HUES48 (cell line): ENCODE results near the gene UNC5B.

Source experiments
- H3K27ac ChIP-seq: one replicate; pipeline ENCODE4 v1.7.0; 2013; ENCODE audit warnings: low read depth, low read length, inconsistent platforms
- H3K27me3 ChIP-seq: 2 replicates; pipeline ENCODE4 v1.6.1; 2013; ENCODE audit warnings: mild to moderate bottlenecking, low read length; ENCODE audit not compliant: control insufficient read depth, insufficient read depth
- H3K36me3 ChIP-seq: 2 replicates; pipeline ENCODE4 v1.6.1; 2013; ENCODE audit warnings: low read length; ENCODE audit not compliant: control insufficient read depth, insufficient read depth
- H3K4me1 ChIP-seq: 2 replicates; pipeline ENCODE4 v1.6.1; 2013; ENCODE audit warnings: mild to moderate bottlenecking, low read length; ENCODE audit not compliant: control insufficient read depth, insufficient read depth
- H3K4me3 ChIP-seq: 2 replicates; pipeline ENCODE4 v1.5.1; 2013; ENCODE audit warnings: mild to moderate bottlenecking, low read depth, low read length
- H3K9ac ChIP-seq: 2 replicates; pipeline ENCODE4 v1.6.1; 2013; ENCODE audit warnings: mild to moderate bottlenecking, low read depth, low read length, moderate library complexity
- H3K9me3 ChIP-seq: 2 replicates; pipeline ENCODE4 v1.6.1; 2013; ENCODE audit warnings: low read length; ENCODE audit not compliant: control insufficient read depth, insufficient read depth

The UNC5B gene

DNA sequence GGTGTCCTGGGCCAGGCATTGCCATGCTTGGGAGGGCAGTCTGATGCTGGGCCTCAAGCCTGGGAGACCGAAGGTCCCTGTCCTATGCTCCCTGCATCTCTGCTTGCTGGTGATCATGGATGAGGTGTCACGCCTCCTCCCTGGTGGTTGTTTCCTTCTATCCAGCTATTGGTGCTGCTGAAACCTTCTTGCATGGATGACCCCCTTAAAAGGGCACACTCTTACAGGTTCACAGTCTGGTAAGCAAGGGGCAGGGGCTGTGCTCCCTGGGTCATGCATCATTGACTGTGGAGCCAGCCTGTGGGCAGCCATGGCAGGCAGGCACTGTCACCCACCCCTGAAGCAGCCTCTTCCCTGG lies 69.9 kb downstream of the UNC5B start:
- no peak overlapping the region for H3K4me3 ChIP-seq
- peaks cover 37% of the 10 kb centered on the region for H3K36me3 ChIP-seq
- no peaks in the 10 kb centered on the region for H3K9me3 ChIP-seq
- no peak overlapping the region for H3K9ac ChIP-seq
- no peak overlapping the region for H3K27ac ChIP-seq
- no peaks in the 10 kb centered on the region for H3K27me3 ChIP-seq
- peaks cover 10% of the 10 kb centered on the region for H3K4me1 ChIP-seq

GRCh38 chr10:71283410-71283809 lies 71.0 kb downstream of the UNC5B start:
- Histone ChIP-seq H3K36me3 (peaks cover 48% of the 10 kb centered on the region), H3K9ac (no peak overlapping the region)

DNA sequence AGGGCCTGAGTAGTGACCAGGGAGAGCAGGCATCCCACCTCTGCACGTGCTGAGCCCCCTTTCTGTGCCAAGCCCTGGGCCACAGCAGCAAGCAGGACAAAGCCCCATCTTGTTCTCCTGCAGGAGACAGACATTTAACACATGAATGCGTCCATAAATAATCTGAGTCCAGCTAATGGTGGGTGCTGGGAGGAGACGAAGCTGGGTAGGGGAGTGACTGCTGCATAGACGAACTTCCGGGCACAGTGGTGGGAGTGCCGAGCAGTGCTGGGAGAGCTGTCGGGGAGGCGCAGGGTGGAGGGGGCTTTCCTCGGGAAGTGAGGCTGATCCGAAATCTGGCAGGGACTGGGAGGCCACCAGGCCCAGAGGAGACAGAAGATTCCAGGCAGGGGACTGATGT lies 71.5 kb downstream of the UNC5B start:
- H3K36me3 ChIP-seq, result peaks cover 52% of the 10 kb centered on the region
- no peak overlapping the region for H3K27ac ChIP-seq
- H3K4me1 ChIP-seq, result peaks cover 2% of the 10 kb centered on the region; the same call in 1 of the 2 replicates
- H3K9me3 ChIP-seq, result no peaks in the 10 kb centered on the region
- H3K9ac ChIP-seq, result no peak overlapping the region
- H3K27me3 ChIP-seq, result no peaks in the 10 kb centered on the region
- H3K4me3 ChIP-seq, result no peak overlapping the region

More at GRCh38 chr10:71283410-71283809, 71.0 kb downstream of the UNC5B start:
- Histone ChIP-seq H3K4me3 (no peak overlapping the region), H3K9me3 (no peaks in the 10 kb centered on the region), H3K27ac (no peak overlapping the region), H3K4me1 (peaks cover 6% of the 10 kb centered on the region), H3K27me3 (no peaks in the 10 kb centered on the region)

- no peak overlapping the region for H3K9ac ChIP-seq
- no peaks in the 10 kb centered on the region for H3K9me3 ChIP-seq
- H3K4me3 ChIP-seq, result no peak overlapping the region
- H3K27me3 ChIP-seq, result no peaks in the 10 kb centered on the region
- H3K36me3 ChIP-seq, result peaks cover 55% of the 10 kb centered on the region
- no peak overlapping the region for H3K27ac ChIP-seq
- no peaks in the 10 kb centered on the region; the same call in 1 of the 2 replicates for H3K4me1 ChIP-seq
These were observed 72.3 kb downstream of the UNC5B start for GRCh38 chr10:71284544-71285179.

DNA sequence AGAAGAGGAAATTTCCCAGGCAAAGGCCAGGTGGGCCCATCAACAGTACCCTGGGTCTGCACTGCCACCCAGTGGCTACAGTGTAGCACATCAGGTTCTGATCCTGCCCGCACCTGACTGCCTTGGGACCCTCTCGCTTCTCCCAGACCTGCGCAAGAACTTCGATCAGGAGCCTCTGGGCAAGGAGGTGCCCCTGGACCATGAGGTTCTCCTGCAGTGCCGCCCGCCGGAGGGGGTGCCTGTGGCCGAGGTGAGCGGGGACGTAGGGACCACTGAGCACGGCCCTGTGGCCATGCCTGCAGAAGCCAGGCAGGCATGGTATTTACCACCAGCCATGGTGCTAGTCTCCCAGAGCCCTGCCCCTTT lies 72.8 kb downstream of the UNC5B start:
- no peak overlapping the region for H3K4me3 ChIP-seq
- no peaks in the 10 kb centered on the region for H3K4me1 ChIP-seq
- no peaks in the 10 kb centered on the region for H3K27me3 ChIP-seq
- no peak overlapping the region for H3K9ac ChIP-seq
- no peak overlapping the region for H3K27ac ChIP-seq
- H3K36me3 ChIP-seq, result peaks cover 57% of the 10 kb centered on the region
- H3K9me3 ChIP-seq, result no peaks in the 10 kb centered on the region

GRCh38 chr10:71285986-71286385 lies 73.6 kb downstream of the UNC5B start:
- H3K4me3 ChIP-seq, result no peak overlapping the region
- no peaks in the 10 kb centered on the region for H3K27me3 ChIP-seq
- no peak overlapping the region for H3K9ac ChIP-seq
- H3K27ac ChIP-seq, result no peak overlapping the region
- peaks cover 62% of the 10 kb centered on the region for H3K36me3 ChIP-seq
- H3K4me1 ChIP-seq, result no peaks in the 10 kb centered on the region
- no peaks in the 10 kb centered on the region for H3K9me3 ChIP-seq

DNA sequence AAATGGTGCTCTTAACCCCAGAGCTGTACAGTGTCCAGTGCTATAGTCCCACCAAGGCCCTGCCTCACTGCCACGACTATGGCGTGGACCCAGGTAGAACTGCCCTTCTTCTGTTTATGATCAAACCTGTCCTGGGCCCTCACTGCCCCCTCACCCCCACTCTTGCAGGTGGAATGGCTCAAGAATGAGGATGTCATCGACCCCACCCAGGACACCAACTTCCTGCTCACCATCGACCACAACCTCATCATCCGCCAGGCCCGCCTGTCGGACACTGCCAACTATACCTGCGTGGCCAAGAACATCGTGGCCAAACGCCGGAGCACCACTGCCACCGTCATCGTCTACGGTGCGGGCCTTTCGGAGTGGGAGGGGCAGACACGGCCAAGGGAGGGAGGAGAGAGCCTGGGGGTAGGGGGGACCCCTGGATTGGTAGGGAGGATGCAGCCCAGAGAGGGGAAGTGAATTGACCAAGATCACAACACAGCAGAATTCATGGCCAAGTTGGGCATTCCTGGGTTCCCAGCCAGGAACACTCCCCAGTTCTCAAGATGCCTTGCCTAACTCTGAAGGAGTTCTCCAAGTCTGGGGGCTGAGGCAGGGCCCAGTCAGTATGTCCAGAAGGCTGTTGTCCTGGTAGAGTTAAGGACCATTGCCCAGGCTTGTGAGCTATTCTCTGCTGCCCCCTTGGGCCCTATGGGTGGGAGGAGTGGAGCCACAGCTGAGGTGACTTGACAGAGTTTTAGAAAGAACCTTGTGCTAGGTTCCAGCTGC lies 74.3 kb downstream of the UNC5B start:
- Histone ChIP-seq H3K36me3 (peaks cover 64% of the 10 kb centered on the region), H3K27ac (no peak overlapping the region), H3K9me3 (no peaks in the 10 kb centered on the region), H3K4me1 (no peaks in the 10 kb centered on the region), H3K4me3 (no peak overlapping the region), H3K9ac (no peak overlapping the region), H3K27me3 (no peaks in the 10 kb centered on the region)

DNA sequence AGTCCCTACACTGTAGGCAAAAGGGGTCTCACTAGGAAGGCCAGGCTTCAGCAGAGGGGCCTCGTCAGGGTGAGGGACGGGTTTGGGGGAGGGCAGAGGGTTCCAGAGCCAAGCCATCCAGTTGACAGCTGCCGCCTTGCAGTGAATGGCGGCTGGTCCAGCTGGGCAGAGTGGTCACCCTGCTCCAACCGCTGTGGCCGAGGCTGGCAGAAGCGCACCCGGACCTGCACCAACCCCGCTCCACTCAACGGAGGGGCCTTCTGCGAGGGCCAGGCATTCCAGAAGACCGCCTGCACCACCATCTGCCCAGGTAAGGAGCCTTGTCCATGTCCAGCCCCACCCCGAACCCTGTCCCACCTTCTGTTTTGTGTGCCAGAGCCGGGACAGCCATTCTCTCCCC lies 75.1 kb downstream of the UNC5B start:
- Histone ChIP-seq H3K4me1 (no peaks in the 10 kb centered on the region), H3K27me3 (no peaks in the 10 kb centered on the region)

GRCh38 chr10:71288461-71288860 lies 76.1 kb downstream of the UNC5B start:
- Histone ChIP-seq H3K27ac (no peak overlapping the region), H3K9me3 (no peaks in the 10 kb centered on the region), H3K4me1 (no peaks in the 10 kb centered on the region), H3K9ac (no peak overlapping the region), H3K36me3 (peaks cover 66% of the 10 kb centered on the region), H3K27me3 (no peaks in the 10 kb centered on the region), H3K4me3 (no peak overlapping the region)

More for the DNA sequence above, 75.1 kb downstream of the UNC5B start:
- Histone ChIP-seq H3K9ac (no peak overlapping the region), H3K27ac (no peak overlapping the region), H3K9me3 (no peaks in the 10 kb centered on the region), H3K4me3 (no peak overlapping the region), H3K36me3 (peaks cover 64% of the 10 kb centered on the region)

DNA sequence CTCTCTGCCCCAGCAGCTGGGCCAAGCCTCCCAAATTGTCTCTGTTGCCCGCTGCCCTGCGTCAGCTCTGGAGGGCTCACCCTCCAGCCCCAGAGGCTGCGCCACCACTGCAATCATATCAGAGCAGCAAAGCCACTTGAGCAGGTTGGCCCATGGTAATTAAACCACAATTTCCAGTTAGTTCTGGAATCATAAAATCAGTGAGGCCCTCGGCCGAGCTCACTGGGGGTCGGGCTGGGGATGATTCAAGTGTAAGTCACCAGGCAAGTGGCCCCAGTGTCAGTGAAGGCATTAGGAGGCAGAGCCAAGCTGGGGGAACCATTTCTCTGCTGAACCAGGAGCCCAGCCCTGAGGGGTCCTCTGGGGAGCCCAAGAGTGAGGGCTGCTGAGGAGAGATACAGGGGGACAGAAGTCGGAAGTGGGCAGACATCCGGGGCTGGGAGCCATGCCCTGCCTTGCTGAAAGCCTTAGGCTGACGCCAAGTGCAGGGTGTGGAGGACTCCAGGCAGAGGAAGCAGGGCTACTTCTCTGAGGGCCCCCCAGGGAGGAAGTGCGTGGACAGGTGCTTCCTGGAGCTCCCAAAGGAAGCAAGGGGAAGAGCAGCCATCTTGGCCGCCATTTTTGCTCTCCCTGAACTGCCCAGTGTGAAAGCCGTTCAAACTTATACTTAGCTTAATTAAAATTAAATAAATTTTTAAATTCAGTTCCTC lies 77.2 kb downstream of the UNC5B start:
- Histone ChIP-seq H3K9ac (no peak overlapping the region), H3K27ac (no peak overlapping the region), H3K9me3 (no peaks in the 10 kb centered on the region), H3K4me1 (no peaks in the 10 kb centered on the region), H3K4me3 (no peak overlapping the region), H3K27me3 (no peaks in the 10 kb centered on the region), H3K36me3 (peaks cover 76% of the 10 kb centered on the region)

GRCh38 chr10:71290331-71290730 lies 78.0 kb downstream of the UNC5B start:
- Histone ChIP-seq H3K9me3 (no peaks in the 10 kb centered on the region), H3K27me3 (no peaks in the 10 kb centered on the region), H3K4me1 (no peaks in the 10 kb centered on the region), H3K27ac (no peak overlapping the region), H3K36me3 (peaks cover 76% of the 10 kb centered on the region), H3K4me3 (no peak overlapping the region), H3K9ac (no peak overlapping the region)
